ENCODE data around the gene OGDH.

GRCh38 chr7:44603193-44603592 lies 3.2 kb upstream of the OGDH start:
- TF ChIP-seq, protein P1, sequence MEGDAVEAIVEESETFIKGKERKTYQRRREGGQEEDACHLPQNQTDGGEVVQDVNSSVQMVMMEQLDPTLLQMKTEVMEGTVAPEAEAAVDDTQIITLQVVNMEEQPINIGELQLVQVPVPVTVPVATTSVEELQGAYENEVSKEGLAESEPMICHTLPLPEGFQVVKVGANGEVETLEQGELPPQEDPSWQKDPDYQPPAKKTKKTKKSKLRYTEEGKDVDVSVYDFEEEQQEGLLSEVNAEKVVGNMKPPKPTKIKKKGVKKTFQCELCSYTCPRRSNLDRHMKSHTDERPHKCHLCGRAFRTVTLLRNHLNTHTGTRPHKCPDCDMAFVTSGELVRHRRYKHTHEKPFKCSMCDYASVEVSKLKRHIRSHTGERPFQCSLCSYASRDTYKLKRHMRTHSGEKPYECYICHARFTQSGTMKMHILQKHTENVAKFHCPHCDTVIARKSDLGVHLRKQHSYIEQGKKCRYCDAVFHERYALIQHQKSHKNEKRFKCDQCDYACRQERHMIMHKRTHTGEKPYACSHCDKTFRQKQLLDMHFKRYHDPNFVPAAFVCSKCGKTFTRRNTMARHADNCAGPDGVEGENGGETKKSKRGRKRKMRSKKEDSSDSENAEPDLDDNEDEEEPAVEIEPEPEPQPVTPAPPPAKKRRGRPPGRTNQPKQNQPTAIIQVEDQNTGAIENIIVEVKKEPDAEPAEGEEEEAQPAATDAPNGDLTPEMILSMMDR (IDR thresholded peaks at IDR 0.05; ENCODE audit: low read depth, low read length, poor library complexity, severe bottlenecking): no peak
- no peak for TF ChIP-seq EZH2phosphoT487 (IDR thresholded peaks at IDR 0.05; ENCODE audit: borderline replicate concordance, low read length)

Measured in DOHH2 (cell line).